GM23338 (cell line): Measurements from ENCODE around the gene TENM3. TPM values are rescaled to one million over a fixed set of nuclear protein-coding genes. Genes with fewer than 3 reads are reported as not detected.

ENCODE experiments used
- ATAC-seq: fragments of 200-7000 bp; cut with Tn5 transposase; 3 replicates; pipeline ENCODE4 v1.9.1; 2020
- DNase-seq: peaks from one replicate; pipeline ENCODE4 v3.0.0-alpha.2; 2015; ENCODE audit warnings: low spot score
- H2AFZ ChIP-seq: fragments of 200-600 bp; sonication (generic); 2 replicates; pipeline ENCODE4 v1.8.0; 2016; ENCODE audit warnings: antibody characterized with exemption, mild to moderate bottlenecking, moderate library complexity
- H3F3A ChIP-seq: fragments of 200-600 bp; sonication (generic); replicated peaks from 2 replicates; pipeline ENCODE4 v1.8.0; 2017; ENCODE audit warnings: antibody characterized with exemption, mixed run types, low read depth
- H3K27ac ChIP-seq: fragments of 200-600 bp; sonication (generic); 2 replicates; pipeline ENCODE4 v1.6.1; 2016; ENCODE audit warnings: low read depth
- H3K27me3 ChIP-seq: fragments of 200-600 bp; sonication (generic); 2 replicates; pipeline ENCODE4 v1.8.0; 2016; ENCODE audit warnings: mild to moderate bottlenecking, mixed run types, moderate library complexity; ENCODE audit not compliant: insufficient read depth
- H3K36me3 ChIP-seq: fragments of 200-600 bp; sonication (generic); 2 replicates; pipeline ENCODE4 v1.8.0; 2016; ENCODE audit warnings: mild to moderate bottlenecking; ENCODE audit not compliant: insufficient read depth
- H3K4me1 ChIP-seq: fragments of 200-600 bp; sonication (generic); 2 replicates; pipeline ENCODE4 v1.8.0; 2016; ENCODE audit warnings: mild to moderate bottlenecking, moderate library complexity; ENCODE audit not compliant: insufficient read depth
- H3K4me2 ChIP-seq: fragments of 200-600 bp; sonication (generic); 2 replicates; pipeline ENCODE4 v1.7.1; 2017; ENCODE audit warnings: mixed run types
- H3K4me3 ChIP-seq: fragments of 200-600 bp; sonication (generic); 2 replicates; pipeline ENCODE4 v1.6.1; 2016; ENCODE audit warnings: mixed run types
- H3K79me2 ChIP-seq: fragments of 200-600 bp; sonication (generic); replicated peaks from 2 replicates; pipeline ENCODE4 v1.8.0; 2017; ENCODE audit warnings: mild to moderate bottlenecking; ENCODE audit not compliant: insufficient read depth
- H3K9me2 ChIP-seq: fragments of 200-600 bp; sonication (generic); 2 replicates; pipeline ENCODE4 v1.8.0; 2017; ENCODE audit not compliant: insufficient read depth
- H4K20me1 ChIP-seq: fragments of 200-600 bp; sonication (generic); replicated peaks from 2 replicates; pipeline ENCODE4 v1.8.0; 2017; ENCODE audit warnings: mild to moderate bottlenecking; ENCODE audit not compliant: insufficient read depth
- H3K27ac Mint-ChIP-seq: 2 replicates; pipeline ENCODE4 v1.8.0; 2020; ENCODE audit warnings: inconsistent platforms, mild to moderate bottlenecking, moderate library complexity, mixed read lengths
- H3K27me3 Mint-ChIP-seq: 3 replicates; pipeline ENCODE4 v1.8.0; 2022; ENCODE audit warnings: low read depth, mild to moderate bottlenecking, moderate library complexity, mixed read lengths, inconsistent platforms; ENCODE audit not compliant: insufficient read depth, poor library complexity
- H3K36me3 Mint-ChIP-seq: 3 replicates; pipeline ENCODE4 v1.8.0; 2021; ENCODE audit warnings: low read depth, mild to moderate bottlenecking, inconsistent platforms, moderate library complexity, mixed read lengths
- H3K4me1 Mint-ChIP-seq: 3 replicates; pipeline ENCODE4 v1.8.0; 2020; ENCODE audit warnings: mild to moderate bottlenecking, inconsistent platforms, mixed read lengths
- H3K4me3 Mint-ChIP-seq: 3 replicates; pipeline ENCODE4 v1.8.0; 2021; ENCODE audit warnings: moderate library complexity, mild to moderate bottlenecking, inconsistent platforms, mixed read lengths
- H3K9me3 Mint-ChIP-seq: 3 replicates; pipeline ENCODE4 v1.8.0; 2020; ENCODE audit warnings: moderate library complexity, mild to moderate bottlenecking, inconsistent platforms, mixed read lengths
- CREB1 ChIP-seq: fragments of 250-450 bp; sonication (Bioruptor Pico); IDR thresholded peaks from 2 replicates; pipeline ENCODE4 v1.5.0; 2020; ENCODE audit warnings: low read depth, mild to moderate bottlenecking, moderate library complexity
- CTCF ChIP-seq, 2 experiments: fragments of 200-600 bp in 1 of 2; sonication (generic) in 1 of 2; conservative IDR thresholded peaks; 2 replicates each; pipeline versions ENCODE4 v1.5.1 to v1.6.1; 2016 to 2017; ENCODE audit warnings: antibody characterized with exemption in 2 of 2, low read depth in 2 of 2, mild to moderate bottlenecking in 2 of 2, moderate library complexity in 1 of 2
- ETS1 ChIP-seq: IDR thresholded peaks from 2 replicates; pipeline ENCODE4 v1.6.1; 2016; ENCODE audit warnings: antibody characterized with exemption
- JUNB ChIP-seq: IDR thresholded peaks from one replicate; pipeline ENCODE4 v1.6.1; 2016; ENCODE audit warnings: antibody characterized with exemption; ENCODE audit not compliant: unreplicated experiment
- NANOG ChIP-seq: IDR thresholded peaks from 2 replicates; pipeline ENCODE4 v1.6.1; 2016; ENCODE audit warnings: antibody characterized with exemption, borderline replicate concordance
- REST ChIP-seq: IDR thresholded peaks from one replicate; pipeline ENCODE4 v1.6.1; 2018; ENCODE audit warnings: antibody characterized with exemption; ENCODE audit not compliant: unreplicated experiment
- STAT1 ChIP-seq: IDR thresholded peaks from one replicate; pipeline ENCODE4 v1.6.1; 2016; ENCODE audit warnings: antibody characterized with exemption; ENCODE audit not compliant: unreplicated experiment
- ZNF331 ChIP-seq: fragments of 250-450 bp; sonication (Bioruptor Pico); IDR thresholded peaks from 2 replicates; pipeline ENCODE4 v1.5.0; 2020; ENCODE audit warnings: low read depth, mild to moderate bottlenecking, moderate library complexity
- ZNF462 ChIP-seq: fragments of 250-450 bp; sonication (Bioruptor Pico); IDR thresholded peaks from 2 replicates; pipeline ENCODE4 v1.5.0; 2020; ENCODE audit warnings: mild to moderate bottlenecking, moderate library complexity
- polyA plus RNA-seq: library from polyadenylated mRNA; unstranded; fragments of >200 nt; fragmentation: Nextera tagmentation; extraction: Ambion mirVana; gene quantifications from 2 replicates; pipeline ENCODE4 v1.2.1, GENCODE V29; 2016
- total RNA-seq: library from RNA; depleted of rRNA; stranded (reverse); fragments of >200 nt; shearing (Covaris generic); gene quantifications from 2 replicates; pipeline ENCODE4 v1.2.3, GENCODE V29; 2014

TENM3 gene
- total and polyA plus RNA-seq, 2 experiments from 2014 or later: 22.2 to 128 TPM

- TF ChIP-seq ETS1 (no peak), NANOG (no peak), STAT1 (no peak), CREB1 (CRISPR knock-in tag) (no peak)
Observed at GRCh38 chr4:182354106-182354505, 110.9 kb downstream of the TENM3 start (continued).

GRCh38 chr4:182354867-182355266, 111.7 kb downstream of the TENM3 start:
- Histone ChIP-seq H3K4me3 (no peak overlapping the region), H2AFZ (no peak overlapping the region), H3K9me2 (no peaks in the 10 kb centered on the region), H4K20me1 (no peaks in the 10 kb centered on the region), H3K79me2 (no peaks in the 10 kb centered on the region), H3K4me1 (0 out of 2 replicates have a peak, but pooled peaks cover 8% of the 10 kb centered on the region), H3K36me3 (no peaks in the 10 kb centered on the region), H3K27ac (no peak overlapping the region), H3F3A (no peaks in the 10 kb centered on the region), H3K27me3 (no peaks in the 10 kb centered on the region), H3K4me2 (no peak overlapping the region)
- peaks cover 12% of the 10 kb centered on the region; the same call in 2 of the 3 replicates for H3K36me3 Mint-ChIP-seq
- H3K4me3 Mint-ChIP-seq: no peak overlapping the region
- H3K9me3 Mint-ChIP-seq: peaks cover 7% of the 10 kb centered on the region; the same call in 2 of the 3 replicates
- peaks cover 5% of the 10 kb centered on the region for H3K27me3 Mint-ChIP-seq
- H3K27ac Mint-ChIP-seq: no peak overlapping the region
- TF ChIP-seq CTCF (conservative IDR thresholded peaks at IDR 0.05; ENCODE audit: low read depth in 2 of 2) (no peak), REST (no peak), JUNB (no peak), ETS1 (no peak), ZNF331 (no peak), ZNF462 (no peak)
- H3K4me1 Mint-ChIP-seq: peaks cover 9% of the 10 kb centered on the region
- ATAC-seq: no peak
- DNase-seq: no peak
